Activated T-cell treated with anti-CD3 and anti-CD28 coated beads for 48 hours (primary cell): Measurements from ENCODE around the gene P2RY14.

ENCODE experiments used
- DNase-seq: peaks from one replicate; pipeline ENCODE4 v3.0.0-alpha.2; 2020; ENCODE audit warnings: low read depth

P2RY14 gene

GRCh38 chr3:151300539-151300938 is 22.2 kb upstream of the P2RY14 start:
- no peak for DNase-seq

GRCh38 chr3:151299006-151299405 is 20.7 kb upstream of the P2RY14 start:
- no peak for DNase-seq

- DNase-seq: no peak
Observed at GRCh38 chr3:151297429-151297828, 19.1 kb upstream of the P2RY14 start.

- DNase-seq: no peak
Observed at GRCh38 chr3:151296226-151296625, 17.9 kb upstream of the P2RY14 start.

GRCh38 chr3:151293127-151293526 is 14.8 kb upstream of the P2RY14 start:
- DNase-seq: no peak

- DNase-seq: no peak
Observed at GRCh38 chr3:151290673-151291072, 12.3 kb upstream of the P2RY14 start.

- DNase-seq: no peak
Observed at GRCh38 chr3:151289445-151289844, 11.1 kb upstream of the P2RY14 start.

- no peak for DNase-seq
Observed at GRCh38 chr3:151285940-151286339, 7.6 kb upstream of the P2RY14 start.

- DNase-seq: no peak
Observed at GRCh38 chr3:151283907-151284461, 5.6 kb upstream of the P2RY14 start.

- no peak for DNase-seq
Observed at GRCh38 chr3:151283387-151283786, 5.0 kb upstream of the P2RY14 start.

- no peak for DNase-seq
Observed at GRCh38 chr3:151282921-151283320, 4.6 kb upstream of the P2RY14 start.

- no peak for DNase-seq
Observed at GRCh38 chr3:151281671-151282324, 3.5 kb upstream of the P2RY14 start.

GRCh38 chr3:151276687-151277042 is 1.7 kb downstream of the P2RY14 start:
- no peak for DNase-seq

- DNase-seq: no peak
Observed at GRCh38 chr3:151276038-151276686, 2.2 kb downstream of the P2RY14 start.

- DNase-seq: no peak
Observed at GRCh38 chr3:151275091-151275490, 3.3 kb downstream of the P2RY14 start.

GRCh38 chr3:151269631-151270030 is 8.7 kb downstream of the P2RY14 start:
- DNase-seq: no peak

GRCh38 chr3:151268267-151269235 is 9.8 kb downstream of the P2RY14 start:
- DNase-seq: no peak

- no peak for DNase-seq
Observed at GRCh38 chr3:151267066-151267465, 11.3 kb downstream of the P2RY14 start.

GRCh38 chr3:151265866-151266265 is 12.5 kb downstream of the P2RY14 start:
- DNase-seq: no peak

- DNase-seq: no peak
Observed at GRCh38 chr3:151265166-151265565, 13.2 kb downstream of the P2RY14 start.

- no peak for DNase-seq
Observed at GRCh38 chr3:151264605-151265004, 13.7 kb downstream of the P2RY14 start.

GRCh38 chr3:151262871-151263525 is 15.3 kb downstream of the P2RY14 start:
- no peak for DNase-seq
